Erythroblast (primary cell): Measurements from ENCODE around the gene ZXDC.

Source experiments
- GATA1 ChIP-seq: IDR thresholded peaks from 2 replicates; pipeline ENCODE4 v1.6.1; 2011; ENCODE audit warnings: low read depth, mild to moderate bottlenecking, control low read depth, low read length, moderate library complexity
- POLR2A ChIP-seq: IDR thresholded peaks from 2 replicates; pipeline ENCODE4 v1.6.1; 2011; ENCODE audit warnings: mild to moderate bottlenecking, low read length

GRCh38 chr3:126480861-126481260 lies 5.2 kb upstream of the ZXDC start:
- TF ChIP-seq POLR2A (no peak), GATA1 (no peak)
